ENCODE measurements around the gene SLC66A2.

DNA sequence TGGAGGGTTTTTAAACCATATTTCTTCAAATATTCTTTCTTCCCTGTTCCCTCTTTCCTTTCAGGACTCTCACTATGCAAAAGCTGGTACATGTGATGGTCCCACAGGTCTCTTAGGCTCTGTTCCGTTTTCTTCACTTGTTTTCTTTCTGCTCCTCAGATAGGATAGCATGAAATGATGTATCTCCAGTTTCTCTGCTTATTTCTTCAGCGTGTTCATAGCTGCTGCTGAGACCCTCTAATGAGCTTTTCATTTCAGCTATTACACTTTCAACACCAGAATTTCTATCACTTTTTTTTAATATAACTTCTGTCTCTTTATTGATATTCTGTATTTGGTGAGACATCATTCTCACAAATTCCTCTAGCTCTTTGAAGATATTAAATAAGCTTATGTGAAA, 89.8 kb downstream of the SLC66A2 start:
- TF ChIP-seq, protein P1, sequence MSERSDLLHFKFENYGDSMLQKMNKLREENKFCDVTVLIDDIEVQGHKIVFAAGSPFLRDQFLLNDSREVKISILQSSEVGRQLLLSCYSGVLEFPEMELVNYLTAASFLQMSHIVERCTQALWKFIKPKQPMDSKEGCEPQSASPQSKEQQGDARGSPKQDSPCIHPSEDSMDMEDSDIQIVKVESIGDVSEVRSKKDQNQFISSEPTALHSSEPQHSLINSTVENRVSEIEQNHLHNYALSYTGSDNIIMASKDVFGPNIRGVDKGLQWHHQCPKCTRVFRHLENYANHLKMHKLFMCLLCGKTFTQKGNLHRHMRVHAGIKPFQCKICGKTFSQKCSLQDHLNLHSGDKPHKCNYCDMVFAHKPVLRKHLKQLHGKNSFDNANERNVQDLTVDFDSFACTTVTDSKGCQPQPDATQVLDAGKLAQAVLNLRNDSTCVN (CRISPR knock-in tag; IDR thresholded peaks at IDR 0.05; ENCODE audit: borderline replicate concordance): no peak
- TF ChIP-seq, protein P2, sequence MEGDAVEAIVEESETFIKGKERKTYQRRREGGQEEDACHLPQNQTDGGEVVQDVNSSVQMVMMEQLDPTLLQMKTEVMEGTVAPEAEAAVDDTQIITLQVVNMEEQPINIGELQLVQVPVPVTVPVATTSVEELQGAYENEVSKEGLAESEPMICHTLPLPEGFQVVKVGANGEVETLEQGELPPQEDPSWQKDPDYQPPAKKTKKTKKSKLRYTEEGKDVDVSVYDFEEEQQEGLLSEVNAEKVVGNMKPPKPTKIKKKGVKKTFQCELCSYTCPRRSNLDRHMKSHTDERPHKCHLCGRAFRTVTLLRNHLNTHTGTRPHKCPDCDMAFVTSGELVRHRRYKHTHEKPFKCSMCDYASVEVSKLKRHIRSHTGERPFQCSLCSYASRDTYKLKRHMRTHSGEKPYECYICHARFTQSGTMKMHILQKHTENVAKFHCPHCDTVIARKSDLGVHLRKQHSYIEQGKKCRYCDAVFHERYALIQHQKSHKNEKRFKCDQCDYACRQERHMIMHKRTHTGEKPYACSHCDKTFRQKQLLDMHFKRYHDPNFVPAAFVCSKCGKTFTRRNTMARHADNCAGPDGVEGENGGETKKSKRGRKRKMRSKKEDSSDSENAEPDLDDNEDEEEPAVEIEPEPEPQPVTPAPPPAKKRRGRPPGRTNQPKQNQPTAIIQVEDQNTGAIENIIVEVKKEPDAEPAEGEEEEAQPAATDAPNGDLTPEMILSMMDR (CRISPR knock-in tag; IDR thresholded peaks at IDR 0.05): no peak
- TF ChIP-seq YY1 (IDR thresholded peaks at IDR 0.05; ENCODE audit: insufficient read depth, insufficient replicate concordance, low read depth, low read length): no peak
- TF ChIP-seq, protein P3, sequence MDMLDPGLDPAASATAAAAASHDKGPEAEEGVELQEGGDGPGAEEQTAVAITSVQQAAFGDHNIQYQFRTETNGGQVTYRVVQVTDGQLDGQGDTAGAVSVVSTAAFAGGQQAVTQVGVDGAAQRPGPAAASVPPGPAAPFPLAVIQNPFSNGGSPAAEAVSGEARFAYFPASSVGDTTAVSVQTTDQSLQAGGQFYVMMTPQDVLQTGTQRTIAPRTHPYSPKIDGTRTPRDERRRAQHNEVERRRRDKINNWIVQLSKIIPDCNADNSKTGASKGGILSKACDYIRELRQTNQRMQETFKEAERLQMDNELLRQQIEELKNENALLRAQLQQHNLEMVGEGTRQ (IDR thresholded peaks at IDR 0.05; ENCODE audit: low read depth, low read length): no peak
- TF ChIP-seq, protein P3 (CRISPR knock-in tag; IDR thresholded peaks at IDR 0.05; ENCODE audit: borderline replicate concordance): no peak
